NK-92 (cell line): ENCODE data around the gene NPIPB9.
"Not testable (repeated sequence)": the region's sequence is repeated elsewhere in the genome, so short reads cannot be mapped to it uniquely, and the experiment has no call there.

ENCODE experiments used
- DNase-seq: peaks from one replicate; lab custom pipeline; 2025; ENCODE audit not compliant: unreplicated experiment; lab: John Stamatoyannopoulos, UW

Gene NPIPB9

DNA sequence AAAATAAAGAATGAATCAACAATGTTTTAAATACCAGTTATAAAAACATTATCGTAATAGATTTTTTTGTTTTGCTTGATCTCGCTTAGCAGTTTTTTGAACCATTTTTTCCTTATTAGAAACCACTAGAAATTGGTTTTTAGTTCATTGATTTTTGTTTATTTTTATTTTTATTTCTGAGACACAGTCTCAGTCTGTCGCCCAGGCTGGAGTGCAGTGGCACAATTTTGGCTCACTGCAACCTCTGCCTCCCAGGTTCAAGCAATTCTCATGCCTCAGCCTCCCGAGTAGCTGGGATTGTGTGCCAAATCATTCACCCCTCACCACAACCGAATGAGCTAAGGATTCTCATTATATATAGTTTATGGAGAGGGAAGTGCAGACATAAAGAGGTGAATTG is at the start of gene NPIPB9:
TSS of gene NPIPB9 (plus strand) at position 301 of the 400 bp plus-strand sequence.
- not testable (repeated sequence) for DNase-seq

DNA sequence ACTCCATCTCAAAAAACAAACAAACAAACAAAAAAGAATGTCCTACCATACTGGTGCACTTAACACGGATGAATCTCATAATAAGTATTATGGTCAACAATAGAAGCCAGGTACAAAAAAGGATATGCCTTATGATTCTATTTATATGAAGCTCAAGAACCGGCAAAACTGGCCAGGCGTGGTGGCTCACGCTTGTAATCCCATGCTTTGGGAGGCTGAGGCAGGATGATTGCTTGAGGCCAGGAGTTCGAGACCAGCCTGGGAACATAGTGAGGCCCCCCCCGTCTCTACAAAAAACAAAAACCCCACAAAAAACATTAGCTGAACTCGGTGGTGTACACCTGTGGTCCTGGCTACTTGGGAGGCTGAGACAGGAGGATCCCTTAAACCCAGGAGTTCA is 47.3 kb upstream of the NPIPB9 start:
- DNase-seq = not testable (repeated sequence)

- not testable (repeated sequence) for DNase-seq
Observed at GRCh38 chr16:28711220-28712083, 40.1 kb upstream of the NPIPB9 start, which contains the start of gene EIF3C. Gene EIF3C, plus strand, starts transcription at chr16:28711464. Its CDS starts 223 bp downstream, at chr16:28711687.

DNA sequence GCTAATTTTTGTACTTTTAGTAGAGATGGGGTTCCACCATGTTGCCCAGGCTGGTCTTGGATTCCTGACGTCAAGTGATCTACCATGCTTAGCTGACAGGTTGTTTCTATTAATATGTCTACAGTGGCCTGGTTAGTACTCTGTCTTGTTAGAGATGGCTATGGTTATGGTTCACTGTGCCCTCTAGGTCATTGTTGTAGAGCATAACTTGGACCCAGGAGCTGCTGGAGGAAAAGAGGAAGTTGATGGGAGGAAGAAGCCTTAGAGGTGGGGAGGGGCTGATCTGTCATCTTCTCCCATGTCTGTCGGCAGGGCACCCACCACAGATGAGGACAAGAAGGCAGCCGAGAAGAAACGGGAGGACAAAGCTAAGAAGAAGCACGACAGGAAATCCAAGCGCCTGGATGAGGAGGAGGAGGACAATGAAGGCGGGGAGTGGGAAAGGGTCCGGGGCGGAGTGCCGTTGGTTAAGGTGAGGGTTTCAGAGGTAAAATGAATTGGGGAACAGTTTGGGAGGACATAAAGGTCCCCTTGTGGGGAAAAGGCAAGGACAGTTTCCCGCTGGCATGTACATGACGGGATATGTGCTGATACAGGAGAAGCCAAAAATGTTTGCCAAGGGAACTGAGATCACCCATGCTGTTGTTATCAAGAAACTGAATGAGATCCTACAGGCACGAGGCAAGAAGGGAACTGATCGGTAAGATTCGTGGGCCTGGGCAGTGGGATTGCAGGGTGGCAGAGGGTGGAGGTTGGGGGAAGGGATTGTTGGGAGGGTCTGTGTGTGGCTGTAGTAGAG is 28.5 kb upstream of the NPIPB9 start:
- not testable (repeated sequence) for DNase-seq

DNA sequence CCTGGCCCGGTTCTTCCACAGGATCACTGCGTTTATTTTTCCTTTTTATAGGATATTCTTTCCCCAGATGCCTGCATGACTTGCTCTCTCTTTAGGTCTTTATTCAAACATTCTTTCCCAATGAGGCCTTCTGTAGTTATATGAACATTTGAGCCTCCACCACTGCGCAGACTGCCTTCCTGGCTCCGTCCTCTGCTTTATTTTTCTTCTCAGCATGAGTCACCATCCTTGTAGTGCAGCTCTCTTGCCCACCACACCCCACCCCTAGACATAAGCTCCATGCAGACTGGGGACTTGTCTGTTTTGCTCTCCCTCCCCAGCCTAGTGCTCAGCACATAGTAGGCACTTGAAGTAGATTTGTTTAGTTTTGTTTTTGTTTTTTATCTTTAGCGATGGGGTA is 20.3 kb upstream of the NPIPB9 start:
- DNase-seq = not testable (repeated sequence)

DNA sequence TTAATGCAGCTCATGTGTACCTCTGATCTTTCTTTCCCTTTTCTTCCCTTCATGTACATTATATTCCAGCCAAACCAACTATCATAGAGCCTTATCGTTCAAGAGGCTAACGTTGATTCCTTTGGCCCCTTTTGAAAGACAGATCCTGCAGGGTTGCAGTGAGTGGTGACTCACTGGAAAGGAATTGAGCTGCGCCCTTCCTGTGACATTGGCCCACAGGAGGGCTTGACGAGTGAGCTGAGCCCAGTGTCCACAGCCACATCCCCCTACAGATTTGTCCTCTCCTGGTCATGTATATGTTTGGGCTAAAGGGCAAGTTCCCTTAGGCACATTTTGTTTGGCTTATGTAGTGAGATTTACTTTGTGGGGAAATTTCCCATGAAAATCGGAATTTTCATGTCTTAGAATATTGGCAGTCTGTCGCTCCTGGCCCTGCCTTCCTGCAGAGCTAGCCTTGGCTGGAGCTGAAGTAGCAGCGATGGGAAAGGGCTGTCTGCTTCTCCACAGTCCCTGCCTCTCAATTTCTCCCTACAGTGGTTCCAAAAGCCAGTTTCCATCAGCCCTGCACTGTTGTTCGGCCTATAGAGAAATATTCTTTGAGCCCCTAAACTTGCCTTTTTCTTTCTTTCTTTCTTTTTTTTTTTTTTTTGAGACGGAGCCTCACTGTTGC is 19.0 kb upstream of the NPIPB9 start:
- DNase-seq = not testable (repeated sequence)

- DNase-seq = not testable (repeated sequence)
Observed at GRCh38 chr16:28739787-28740186, 11.8 kb upstream of the NPIPB9 start.

DNA sequence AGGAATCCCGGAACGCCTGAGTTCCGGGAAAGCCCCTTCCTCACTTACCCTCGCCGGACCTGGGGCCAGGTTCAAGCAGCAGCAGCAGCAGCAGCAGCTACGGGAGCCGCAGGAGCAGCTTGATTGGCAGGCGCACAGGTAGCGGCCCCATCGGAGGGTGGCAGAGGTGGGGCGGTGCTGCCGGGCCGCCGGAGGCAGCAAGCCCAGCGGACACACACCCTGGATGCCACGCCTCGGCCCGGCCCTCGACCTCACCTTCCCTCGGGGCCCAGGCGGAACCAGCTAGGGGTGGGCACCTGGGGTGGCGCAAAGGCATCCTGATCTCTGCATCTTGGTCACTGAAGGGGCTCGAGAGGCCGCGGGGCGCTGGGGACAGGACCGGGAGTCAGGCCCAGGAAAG is 11.0 kb upstream of the NPIPB9 start:
- DNase-seq = not testable (repeated sequence)

- DNase-seq = not testable (repeated sequence)
Observed at GRCh38 chr16:28741295-28741694, 10.3 kb upstream of the NPIPB9 start.

DNA sequence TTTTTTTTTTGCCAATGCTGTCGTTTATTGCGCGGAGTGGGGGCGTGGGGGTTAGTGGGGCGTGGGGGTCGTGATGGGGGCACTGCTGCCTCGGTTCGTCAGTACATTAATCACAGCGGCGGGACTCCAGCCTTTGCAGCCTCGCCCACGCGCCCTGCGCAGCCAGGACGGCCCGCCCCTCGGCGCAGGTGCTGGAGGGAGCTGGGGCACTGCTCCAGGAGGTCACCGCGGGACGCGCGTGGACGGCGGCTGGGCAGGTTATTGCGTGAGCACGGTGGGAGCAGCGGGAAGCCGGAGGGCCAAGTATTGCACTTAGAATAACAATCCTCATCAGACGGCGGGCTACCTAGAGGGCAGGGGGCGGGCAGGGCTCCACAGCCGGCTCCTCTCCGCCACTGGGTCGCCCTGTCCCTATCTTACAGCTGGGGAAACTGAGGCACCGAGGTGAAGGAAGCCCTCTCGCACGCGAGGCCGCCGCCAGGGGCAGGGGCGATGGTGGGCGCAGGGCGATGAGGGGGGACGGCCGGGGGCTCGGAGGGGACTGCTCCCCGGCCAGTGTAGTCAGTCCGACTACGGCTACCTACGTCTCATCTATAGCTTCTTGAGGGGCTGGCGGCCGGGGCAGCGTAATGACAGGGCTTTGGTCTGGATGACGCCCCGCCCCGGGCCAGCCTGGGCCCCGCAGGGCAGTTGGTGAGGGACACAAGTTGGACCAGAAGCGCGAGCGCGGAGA is 4.8 kb upstream of the NPIPB9 start:
- DNase-seq = not testable (repeated sequence)

DNA sequence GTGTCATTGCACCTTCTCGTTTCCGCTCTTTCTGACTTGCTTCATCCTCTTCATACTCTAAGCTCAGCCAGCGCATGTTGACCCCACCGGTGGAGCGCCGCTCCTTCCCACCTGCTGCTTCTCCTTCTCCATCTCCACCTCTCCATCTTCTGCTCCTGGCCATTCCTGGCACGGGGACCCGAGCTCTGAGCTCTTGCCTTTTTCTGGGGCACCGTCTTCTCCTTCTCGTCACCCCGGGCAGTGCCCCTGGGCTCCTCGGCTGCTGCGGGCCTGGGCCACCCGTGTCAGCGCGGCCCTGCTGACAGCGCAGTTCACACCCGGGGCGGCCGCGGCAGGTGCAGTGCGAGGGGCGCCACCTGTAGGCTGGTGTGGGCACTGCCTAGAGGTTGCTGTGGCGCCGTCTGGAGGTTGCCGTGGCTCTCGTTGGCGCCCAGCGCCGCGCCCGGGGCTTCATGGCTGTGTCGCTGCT is 1.6 kb upstream of the NPIPB9 start:
- not testable (repeated sequence) for DNase-seq

- DNase-seq = not testable (repeated sequence)
Observed at GRCh38 chr16:28750469-28751067, 1.0 kb upstream of the NPIPB9 start.

GRCh38 chr16:28781697-28782096 is 30.1 kb downstream of the NPIPB9 start:
- not testable (repeated sequence) for DNase-seq

GRCh38 chr16:28782357-28782756 is 30.8 kb downstream of the NPIPB9 start:
- DNase-seq = not testable (repeated sequence)

DNA sequence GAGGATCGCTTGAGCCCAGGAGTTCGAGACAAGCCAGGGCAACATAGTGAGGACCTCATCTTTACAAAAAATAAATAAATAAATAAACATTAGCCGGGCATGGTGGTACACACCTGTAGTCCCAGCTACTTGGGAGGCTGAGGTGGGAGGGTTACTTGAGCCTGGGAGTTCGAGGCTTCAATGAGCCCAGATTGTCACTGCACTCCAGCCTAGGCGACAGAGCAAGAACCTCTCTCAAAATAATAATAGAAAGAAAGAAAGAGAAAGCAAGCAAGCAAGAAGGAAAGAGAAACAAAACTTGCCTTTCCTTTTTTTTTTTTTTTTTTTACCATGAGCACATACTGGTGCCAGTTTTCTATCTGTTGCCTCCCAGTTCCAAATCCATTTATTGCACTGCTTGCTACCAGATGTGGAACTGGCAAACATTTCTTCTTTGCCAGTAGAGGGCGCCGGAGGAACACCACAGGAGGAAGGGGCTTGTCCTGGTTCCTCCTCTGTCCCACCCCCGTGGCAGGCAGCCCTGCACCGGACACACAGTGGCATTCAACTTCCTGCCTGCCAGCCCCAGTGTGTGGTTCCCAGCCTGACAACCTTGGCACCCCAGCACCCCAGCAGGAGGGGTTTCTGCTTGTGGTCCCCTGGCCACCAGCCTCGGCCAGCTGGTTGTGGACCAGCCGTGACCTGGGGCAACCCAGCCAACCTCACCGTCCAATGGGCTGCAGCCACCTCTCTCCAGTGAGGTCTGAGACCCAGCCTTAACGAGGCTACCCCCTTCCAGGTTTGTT is 50.8 kb downstream of the NPIPB9 start:
- not testable (repeated sequence) for DNase-seq

DNA sequence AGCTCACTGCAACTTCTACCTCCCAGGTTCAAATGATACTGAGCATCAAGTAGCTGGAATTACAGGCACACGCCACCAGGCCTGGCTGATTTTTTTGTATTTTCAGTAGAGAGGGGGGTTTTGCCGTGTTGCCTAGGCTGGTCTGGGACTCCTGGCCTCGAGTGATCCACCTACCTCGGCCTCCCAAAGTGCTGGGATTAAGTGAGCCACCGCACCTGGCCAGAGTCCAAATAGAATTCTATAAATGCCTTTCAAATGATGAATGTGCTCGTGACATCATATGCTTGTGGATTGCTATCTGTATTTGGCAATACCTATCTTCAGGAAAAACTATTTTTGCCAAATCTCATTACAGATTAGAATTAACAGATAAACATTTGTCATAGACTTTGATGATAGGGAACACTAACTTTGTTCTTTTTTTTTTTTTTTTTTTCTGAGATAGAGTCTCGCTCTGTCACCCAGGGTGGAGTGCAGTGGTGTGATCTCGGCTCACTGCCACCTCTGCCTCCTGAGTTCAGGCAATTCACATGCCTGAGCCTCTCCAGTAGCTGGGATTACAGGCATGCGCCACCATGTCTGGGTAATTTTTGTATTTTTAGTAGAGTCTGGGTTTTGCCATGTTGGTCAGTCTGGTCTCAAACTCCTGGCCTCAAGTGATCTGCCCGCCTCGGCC is 56.0 kb downstream of the NPIPB9 start:
- not testable (repeated sequence) for DNase-seq

- DNase-seq = no peak
Observed at GRCh38 chr16:28820016-28820415, 68.4 kb downstream of the NPIPB9 start.

- not testable (repeated sequence) for DNase-seq
Observed at GRCh38 chr16:28820546-28820945, 69.0 kb downstream of the NPIPB9 start.
